Astrocyte (in vitro differentiated cells and primary cell): ENCODE results near the gene KRT4. TPM values are rescaled to one million over a fixed set of nuclear protein-coding genes. Genes with fewer than 3 reads are reported as not detected.

Source experiments
- DNase-seq: peaks from one replicate; pipeline ENCODE4 v3.0.0-alpha.2; 2010; ENCODE audit warnings: low read depth
- FAIRE-seq: peaks from 2 replicates; lab custom pipeline; 2011; peaks lifted over from hg19 to GRCh38; lab: Jason Lieb, UNC
- H2AFZ ChIP-seq: 2 replicates; pipeline ENCODE4 v1.6.0; 2012; ENCODE audit warnings: low read depth, low read length, inconsistent platforms
- H3K27ac ChIP-seq: 2 replicates; pipeline ENCODE4 v1.5.1; 2011; ENCODE audit warnings: low read depth, low read length, inconsistent platforms
- H3K27me3 ChIP-seq: 2 replicates; pipeline ENCODE4 v1.6.0; 2011; ENCODE audit warnings: low read length, inconsistent platforms; ENCODE audit not compliant: insufficient read depth
- H3K36me3 ChIP-seq: 2 replicates; pipeline ENCODE4 v1.5.1; 2011; ENCODE audit warnings: low read length, inconsistent platforms; ENCODE audit not compliant: insufficient read depth
- H3K4me1 ChIP-seq: 2 replicates; pipeline ENCODE4 v1.5.1; 2011; ENCODE audit warnings: low read length, inconsistent platforms; ENCODE audit not compliant: insufficient read depth
- H3K4me2 ChIP-seq: 2 replicates; pipeline ENCODE4 v1.6.0; 2012; ENCODE audit warnings: low read length, inconsistent platforms
- H3K4me3 ChIP-seq: 2 replicates; pipeline ENCODE4 v1.5.1; 2011; ENCODE audit warnings: low read depth, mild to moderate bottlenecking, low read length, inconsistent platforms; ENCODE audit not compliant: insufficient read depth
- H3K79me2 ChIP-seq: 2 replicates; pipeline ENCODE4 v1.6.0; 2012; ENCODE audit warnings: mild to moderate bottlenecking, low read length, inconsistent platforms; ENCODE audit not compliant: insufficient read depth
- H3K9ac ChIP-seq: 2 replicates; pipeline ENCODE4 v1.6.0; 2012; ENCODE audit warnings: mild to moderate bottlenecking, low read length, inconsistent platforms
- H3K9me3 ChIP-seq: 2 replicates; pipeline ENCODE4 v1.5.1; 2012; ENCODE audit warnings: low read depth, mild to moderate bottlenecking, low read length, inconsistent platforms; ENCODE audit not compliant: insufficient read depth
- H4K20me1 ChIP-seq: 2 replicates; pipeline ENCODE4 v1.6.0; 2012; ENCODE audit warnings: low read length, inconsistent platforms; ENCODE audit not compliant: insufficient read depth
- H3K27ac Mint-ChIP-seq: one replicate; pipeline ENCODE4 v1.8.0; 2021; ENCODE audit warnings: mild to moderate bottlenecking, mixed read lengths; ENCODE audit not compliant: unreplicated experiment
- H3K27me3 Mint-ChIP-seq: one replicate; pipeline ENCODE4 v1.8.0; 2021; ENCODE audit warnings: low read depth, mixed read lengths; ENCODE audit not compliant: unreplicated experiment
- H3K36me3 Mint-ChIP-seq: one replicate; pipeline ENCODE4 v1.8.0; 2021; ENCODE audit warnings: low read depth, mixed read lengths; ENCODE audit not compliant: unreplicated experiment
- H3K4me1 Mint-ChIP-seq: one replicate; pipeline ENCODE4 v1.8.0; 2021; ENCODE audit warnings: low read depth, mixed read lengths; ENCODE audit not compliant: unreplicated experiment
- H3K4me3 Mint-ChIP-seq: one replicate; pipeline ENCODE4 v1.8.0; 2021; ENCODE audit warnings: mild to moderate bottlenecking, moderate library complexity, mixed read lengths; ENCODE audit not compliant: unreplicated experiment
- H3K9me3 Mint-ChIP-seq: one replicate; pipeline ENCODE4 v1.8.0; 2021; ENCODE audit warnings: mild to moderate bottlenecking, mixed read lengths; ENCODE audit not compliant: unreplicated experiment
- CTCF ChIP-seq: IDR thresholded peaks from 2 replicates; pipeline ENCODE4 v1.5.1; 2011; ENCODE audit warnings: low read depth, mild to moderate bottlenecking, inconsistent platforms, low read length, moderate library complexity; ENCODE audit not compliant: insufficient read depth
- EZH2 ChIP-seq: IDR thresholded peaks from 2 replicates; pipeline ENCODE4 v1.6.1; 2012; ENCODE audit warnings: mild to moderate bottlenecking, low read length, inconsistent platforms; ENCODE audit not compliant: insufficient read depth
- total RNA-seq: library from RNA; stranded (reverse); gene quantifications from 2 replicates; pipeline ENCODE4 v1.2.1, GENCODE V29; 2021

The KRT4 gene
- total RNA-seq, 1 donor from 2014 or later = not detected

DNA sequence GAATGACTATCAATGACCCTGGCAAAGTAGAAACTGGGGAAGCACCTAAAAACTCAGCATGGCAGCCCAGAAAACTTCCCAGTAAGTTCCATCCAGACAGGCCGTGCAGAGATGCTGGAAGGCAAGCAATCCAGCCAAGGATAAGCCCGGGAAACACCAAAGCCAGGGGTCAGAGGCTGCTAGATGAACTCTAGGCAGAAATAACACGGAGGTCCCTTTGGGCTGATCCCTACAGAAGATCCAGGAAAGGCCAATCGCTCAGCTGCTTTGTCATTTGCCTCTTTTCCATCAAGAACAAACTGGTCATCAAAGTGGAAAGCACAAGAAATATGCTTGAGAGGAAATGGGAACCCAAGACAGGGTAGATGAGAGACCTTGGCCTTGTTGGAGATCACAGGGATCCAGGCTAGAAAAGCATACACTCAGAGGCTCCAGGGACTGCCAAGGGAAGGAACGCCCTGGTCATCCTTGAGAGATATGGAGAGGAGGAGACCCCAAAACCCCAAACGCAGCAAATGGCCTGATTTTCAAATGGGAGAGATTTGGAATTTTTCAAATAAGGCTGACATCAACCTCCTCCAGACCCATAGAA is 13.7 kb upstream of the KRT4 start:
- no peak overlapping the region for H3K4me2 ChIP-seq
- no peaks in the 10 kb centered on the region for H3K9me3 ChIP-seq
- no peaks in the 10 kb centered on the region for H3K79me2 ChIP-seq
- H3K4me1 ChIP-seq = peaks cover 2% of the 10 kb centered on the region
- no peak overlapping the region for H3K4me3 Mint-ChIP-seq
- H3K27me3 ChIP-seq = no peaks in the 10 kb centered on the region
- H2AFZ ChIP-seq = no peak overlapping the region
- H3K27me3 Mint-ChIP-seq = peaks cover 33% of the 10 kb centered on the region
- DNase-seq = no peak
- peaks cover 24% of the 10 kb centered on the region for H3K4me1 Mint-ChIP-seq
- peak overlapping the region; percentile 77 for H3K27ac Mint-ChIP-seq
- no peak overlapping the region for H3K27ac ChIP-seq
- TF ChIP-seq EZH2 (no peak), CTCF (no peak)
- H3K36me3 ChIP-seq = no peaks in the 10 kb centered on the region
- H3K9ac ChIP-seq = no peak overlapping the region
- no peak overlapping the region for H3K4me3 ChIP-seq
- H3K36me3 Mint-ChIP-seq = peaks cover 4% of the 10 kb centered on the region
- peaks cover 3% of the 10 kb centered on the region for H3K9me3 Mint-ChIP-seq
- FAIRE-seq = no peak
- H4K20me1 ChIP-seq = no peaks in the 10 kb centered on the region

- no peak overlapping the region for H3K9ac ChIP-seq
- no peak for TF ChIP-seq EZH2
- no peak for TF ChIP-seq CTCF
- H3K4me1 ChIP-seq = peaks cover 8% of the 10 kb centered on the region
- no peak overlapping the region for H2AFZ ChIP-seq
- no peaks in the 10 kb centered on the region for H3K27me3 ChIP-seq
- DNase-seq (no peak), FAIRE-seq (no peak)
- no peaks in the 10 kb centered on the region for H3K9me3 ChIP-seq
- Mint-ChIP-seq H3K9me3 (peaks cover 3% of the 10 kb centered on the region), H3K27ac (peak overlapping the region; percentile 77), H3K4me1 (peaks cover 24% of the 10 kb centered on the region), H3K36me3 (peaks cover 4% of the 10 kb centered on the region), H3K27me3 (peaks cover 37% of the 10 kb centered on the region), H3K4me3 (no peak overlapping the region)
- no peaks in the 10 kb centered on the region for H4K20me1 ChIP-seq
- H3K27ac ChIP-seq = no peak overlapping the region
- H3K4me3 ChIP-seq = no peak overlapping the region
- H3K4me2 ChIP-seq = no peak overlapping the region
- no peaks in the 10 kb centered on the region for H3K36me3 ChIP-seq
- no peaks in the 10 kb centered on the region for H3K79me2 ChIP-seq
These were observed 12.9 kb upstream of the KRT4 start for GRCh38 chr12:52826611-52827498.
